Endothelial cell of umbilical vein (primary cell): ENCODE data around the gene CTNNA2. TPM values are rescaled to one million over a fixed set of nuclear protein-coding genes. Genes with fewer than 3 reads are reported as not detected.

ENCODE experiments used
- BruUV-seq: library from RNA; stranded (reverse); fragments of 400-500 nt; replicated peaks from 2 replicates; lab custom pipeline; 2021; lab: Mats Ljungman, UMichigan
- CTCF ChIA-PET: fragments of 300-600, 350-600 bp; sonication (Branson Sonifier 250); formaldehyde crosslinking; loops from one replicate; lab custom pipeline; 2021; ENCODE audit warnings: antibody characterized with exemption, inconsistent platforms; lab: Charles Lee
- POLR2A ChIA-PET: fragments of 300-600, 350-600 bp; sonication (Branson Sonifier 250); formaldehyde crosslinking; loops from one replicate; lab custom pipeline; 2021; ENCODE audit warnings: antibody characterized with exemption, inconsistent platforms; lab: Charles Lee
- DNase-seq: peaks from one replicate; pipeline ENCODE4 v3.0.0-alpha.2; 2011; ENCODE audit warnings: low read depth, low spot score
- FAIRE-seq: peaks from 2 replicates; lab custom pipeline; 2011; peaks lifted over from hg19 to GRCh38; lab: Jason Lieb, UNC
- H2AFZ ChIP-seq: 2 replicates; pipeline ENCODE4 v1.6.0; 2012; ENCODE audit warnings: low read depth, low read length, control low read depth, inconsistent platforms
- H3K27ac ChIP-seq: 2 replicates; pipeline ENCODE4 v1.5.1; 2011; ENCODE audit warnings: low read depth, mild to moderate bottlenecking, control low read depth, low read length, moderate library complexity; ENCODE audit not compliant: insufficient read depth
- H3K27me3 ChIP-seq, 2 experiments: 2 replicates each; pipeline versions ENCODE4 v1.6.0 to v1.6.1; 2011; ENCODE audit warnings: low read length in 2 of 2, mixed read lengths in 1 of 2; ENCODE audit not compliant: control insufficient read depth in 2 of 2, insufficient read depth in 2 of 2
- H3K36me3 ChIP-seq, 2 experiments: 2 replicates in 1 of 2; 3 replicates in 1 of 2; pipeline ENCODE4 v1.5.1; 2011; ENCODE audit warnings: low read length in 2 of 2, mild to moderate bottlenecking in 1 of 2, moderate library complexity in 1 of 2; ENCODE audit not compliant: control insufficient read depth in 2 of 2, insufficient read depth in 2 of 2; ENCODE audit errors: extremely low read depth in 1 of 2
- H3K4me1 ChIP-seq: 3 replicates; pipeline ENCODE4 v1.5.1; 2011; ENCODE audit warnings: mild to moderate bottlenecking, low read length; ENCODE audit not compliant: control insufficient read depth, insufficient read depth; ENCODE audit errors: extremely low read depth
- H3K4me2 ChIP-seq: 2 replicates; pipeline ENCODE4 v1.6.1; 2011; ENCODE audit warnings: low read length, control low read depth, mixed read lengths; ENCODE audit not compliant: insufficient read depth
- H3K4me3 ChIP-seq, 3 experiments: fragments of 200-600 bp in 1 of 3; sonication (generic), shearing (Covaris generic) in 1 of 3; replicated peaks in 1 of 3; 2 replicates each; pipeline ENCODE4 v1.5.1; 2011 to 2016; ENCODE audit warnings: control low read depth in 3 of 3, low read length in 3 of 3, mild to moderate bottlenecking in 2 of 3, inconsistent platforms in 1 of 3, low read depth in 1 of 3, moderate library complexity in 1 of 3; ENCODE audit not compliant: insufficient read depth in 1 of 3
- H3K79me2 ChIP-seq: 2 replicates; pipeline ENCODE4 v1.6.0; 2012; ENCODE audit warnings: low read length, inconsistent platforms; ENCODE audit not compliant: control insufficient read depth, insufficient read depth
- H3K9ac ChIP-seq: replicated peaks from 2 replicates; pipeline ENCODE3; 2011; ENCODE audit warnings: low read length, control low read depth; ENCODE audit not compliant: insufficient read depth; ENCODE audit errors: extremely low read depth
- H3K9me1 ChIP-seq: replicated peaks from 3 replicates; pipeline ENCODE4 v1.6.0; 2011; ENCODE audit warnings: mild to moderate bottlenecking, low read length; ENCODE audit not compliant: control insufficient read depth, insufficient read depth; ENCODE audit errors: extremely low read depth
- H3K9me3 ChIP-seq: replicated peaks from 2 replicates; pipeline ENCODE4 v1.5.1; 2012; ENCODE audit warnings: low read length, inconsistent platforms; ENCODE audit not compliant: control insufficient read depth, insufficient read depth
- H4K20me1 ChIP-seq: replicated peaks from 2 replicates; pipeline ENCODE3; 2011; ENCODE audit warnings: mild to moderate bottlenecking, low read length; ENCODE audit not compliant: control insufficient read depth, insufficient read depth; ENCODE audit errors: extremely low read depth
- EZH2 ChIP-seq: IDR thresholded peaks from 2 replicates; pipeline ENCODE4 v1.6.1; 2012; ENCODE audit warnings: borderline replicate concordance, low read depth, mild to moderate bottlenecking, moderate library complexity, low read length, inconsistent platforms; ENCODE audit not compliant: severe bottlenecking
- FOS ChIP-seq: IDR thresholded peaks from 2 replicates; pipeline ENCODE4 v1.6.1; 2011; ENCODE audit warnings: mild to moderate bottlenecking, low read length, moderate library complexity, borderline replicate concordance; ENCODE audit not compliant: insufficient read depth
- GATA2 ChIP-seq: IDR thresholded peaks from 2 replicates; pipeline ENCODE4 v1.7.0; 2011; ENCODE audit warnings: low read depth, mild to moderate bottlenecking, moderate library complexity, mixed read lengths, low read length; ENCODE audit not compliant: insufficient read length, insufficient read depth
- JUN ChIP-seq: IDR thresholded peaks from 2 replicates; pipeline ENCODE4 v1.6.1; 2011; ENCODE audit warnings: borderline replicate concordance, low read depth; ENCODE audit not compliant: insufficient read length, insufficient read depth
- MYC ChIP-seq: IDR thresholded peaks from one replicate; pipeline ENCODE4 v1.6.1; 2011; ENCODE audit warnings: mild to moderate bottlenecking, low read depth, low read length
- POLR2A ChIP-seq: IDR thresholded peaks from 2 replicates; pipeline ENCODE4 v1.6.1; 2012; ENCODE audit warnings: low read depth, mild to moderate bottlenecking, control low read depth, low read length
- POLR2AphosphoS5 ChIP-seq: IDR thresholded peaks from 2 replicates; pipeline ENCODE4 v1.6.1; 2012; ENCODE audit warnings: low read depth, mild to moderate bottlenecking, control low read depth, low read length, moderate library complexity; ENCODE audit not compliant: insufficient read depth
- dilution Hi-C: fragments of 300-500 bp; cut with MboI; formaldehyde crosslinking; loops from one replicate; pipeline ENCODE4 v1.15.0; 2019; ENCODE audit warnings: low sequenced_read_pairs; ENCODE audit not compliant: extremely low pct_ligation_motif_present
- intact Hi-C: fragments of 100-400 bp; cut with micrococcal nuclease; formaldehyde crosslinking; loops from one replicate; pipeline ENCODE4 v1.10.0; 2022
- polyA plus RNA-seq, 4 experiments: library from polyadenylated mRNA; depleted of rRNA in 3 of 4; stranded (reverse) in 3 of 4; unstranded in 1 of 4; fragments of >200 nt; gene quantifications; 2 replicates each; pipeline versions ENCODE4 v1.2.1 to v1.2.3, GENCODE V29; 2011 to 2012; ENCODE audit warnings: missing spikeins in 1 of 4
- total RNA-seq: library from RNA; stranded (reverse); gene quantifications from 2 replicates; pipeline ENCODE4 v1.2.3, GENCODE V29; 2021
- TF ChIP-seq, protein P1 (sequence below): IDR thresholded peaks from 2 replicates; pipeline ENCODE4 v1.6.1; 2011; ENCODE audit not compliant: insufficient read depth, insufficient read length
- TF ChIP-seq, protein P2 (sequence below), 2 donors: IDR thresholded peaks; 1 replicate in 1 of 2; 2 replicates in 1 of 2; pipeline ENCODE4 v1.5.1; 2011; ENCODE audit warnings: low read length in 2 of 2, mild to moderate bottlenecking in 2 of 2, moderate library complexity in 2 of 2, control low read depth in 1 of 2, inconsistent platforms in 1 of 2, low read depth in 1 of 2; ENCODE audit not compliant: insufficient read depth in 1 of 2; ENCODE audit errors: extremely low read depth in 1 of 2

CTNNA2 gene
- total and polyA plus RNA-seq, 2 donors (not counting 3 experiments of a cell fraction or from before 2014, with no cell fraction given): not detected

DNA sequence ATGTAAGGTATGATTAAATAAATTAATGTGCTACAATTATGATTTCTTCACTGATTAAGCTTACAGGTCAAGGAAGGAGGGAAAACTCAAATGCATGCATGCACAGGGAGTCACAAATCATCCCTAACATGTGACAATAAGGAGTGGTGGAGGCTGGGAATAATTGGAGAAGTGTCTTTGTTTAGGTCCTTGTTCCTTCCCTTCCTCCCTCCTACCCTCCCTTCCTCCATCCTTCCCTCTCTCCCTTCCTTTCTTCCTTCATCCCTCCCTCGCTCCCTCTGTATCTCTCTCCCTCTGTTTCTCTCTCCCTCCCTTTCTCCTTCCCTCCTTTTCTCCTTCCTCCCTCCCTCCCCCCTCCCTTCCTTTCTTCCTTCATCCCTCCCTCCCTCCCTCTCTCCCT, 337.1 kb downstream of the CTNNA2 start:
- Histone ChIP-seq H3K4me2 (no peak overlapping the region), H3K9me1 (no peaks in the 10 kb centered on the region), H3K4me3 (no peak overlapping the region), H3K27me3 (no peaks in the 10 kb centered on the region), H3K9ac (no peak overlapping the region), H3K4me1 (no peaks in the 10 kb centered on the region), H4K20me1 (no peaks in the 10 kb centered on the region), H3K27ac (no peak overlapping the region), H3K36me3 (no peaks in the 10 kb centered on the region), H3K9me3 (peaks cover 2% of the 10 kb centered on the region), H2AFZ (no peak overlapping the region), H3K79me2 (no peaks in the 10 kb centered on the region)
- dilution Hi-C loops: no loop called here
- CTCF ChIA-PET: no interaction called here
- POLR2A ChIA-PET: no interaction called here
- FAIRE-seq (no peak), DNase-seq (no peak)
- BruUV-seq: no TSS peak
- TF ChIP-seq JUN (no peak), POLR2AphosphoS5 (no peak), FOS (no peak)
- intact Hi-C loops: no loop called here

DNA sequence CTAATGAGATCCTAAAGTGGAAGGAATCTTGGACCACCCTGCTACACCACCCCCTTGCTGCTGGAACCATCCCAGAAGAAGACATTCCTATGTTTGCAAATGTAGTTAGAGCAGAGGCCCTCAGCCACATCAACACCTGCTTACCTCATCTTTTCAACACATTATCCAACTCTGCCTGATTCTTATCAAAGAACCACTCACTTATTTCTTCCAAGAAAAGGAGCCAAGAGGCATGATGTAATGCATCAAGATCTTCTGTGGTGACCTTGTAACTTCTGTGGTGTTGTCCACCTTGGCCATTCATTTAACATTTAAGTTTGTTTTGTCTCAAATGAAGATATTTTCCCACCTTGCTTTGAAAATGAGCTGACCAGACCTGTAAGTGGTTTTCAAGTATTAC, 338.1 kb downstream of the CTNNA2 start:
- Histone ChIP-seq H3K79me2 (no peaks in the 10 kb centered on the region), H3K9me1 (no peaks in the 10 kb centered on the region), H4K20me1 (no peaks in the 10 kb centered on the region), H3K27me3 (no peaks in the 10 kb centered on the region), H3K9ac (no peak overlapping the region), H3K9me3 (peaks cover 4% of the 10 kb centered on the region), H2AFZ (no peak overlapping the region), H3K4me3 (no peak overlapping the region), H3K36me3 (no peaks in the 10 kb centered on the region), H3K4me1 (no peaks in the 10 kb centered on the region), H3K4me2 (no peak overlapping the region), H3K27ac (no peak overlapping the region)
- no peak for DNase-seq
- no peak for FAIRE-seq
- TF ChIP-seq JUN (no peak), MYC (no peak), POLR2AphosphoS5 (no peak), GATA2 (no peak), EZH2 (no peak), POLR2A (no peak), FOS (no peak)
- TF ChIP-seq, protein P1, sequence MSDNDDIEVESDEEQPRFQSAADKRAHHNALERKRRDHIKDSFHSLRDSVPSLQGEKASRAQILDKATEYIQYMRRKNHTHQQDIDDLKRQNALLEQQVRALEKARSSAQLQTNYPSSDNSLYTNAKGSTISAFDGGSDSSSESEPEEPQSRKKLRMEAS: no peak
- TF ChIP-seq, protein P2, sequence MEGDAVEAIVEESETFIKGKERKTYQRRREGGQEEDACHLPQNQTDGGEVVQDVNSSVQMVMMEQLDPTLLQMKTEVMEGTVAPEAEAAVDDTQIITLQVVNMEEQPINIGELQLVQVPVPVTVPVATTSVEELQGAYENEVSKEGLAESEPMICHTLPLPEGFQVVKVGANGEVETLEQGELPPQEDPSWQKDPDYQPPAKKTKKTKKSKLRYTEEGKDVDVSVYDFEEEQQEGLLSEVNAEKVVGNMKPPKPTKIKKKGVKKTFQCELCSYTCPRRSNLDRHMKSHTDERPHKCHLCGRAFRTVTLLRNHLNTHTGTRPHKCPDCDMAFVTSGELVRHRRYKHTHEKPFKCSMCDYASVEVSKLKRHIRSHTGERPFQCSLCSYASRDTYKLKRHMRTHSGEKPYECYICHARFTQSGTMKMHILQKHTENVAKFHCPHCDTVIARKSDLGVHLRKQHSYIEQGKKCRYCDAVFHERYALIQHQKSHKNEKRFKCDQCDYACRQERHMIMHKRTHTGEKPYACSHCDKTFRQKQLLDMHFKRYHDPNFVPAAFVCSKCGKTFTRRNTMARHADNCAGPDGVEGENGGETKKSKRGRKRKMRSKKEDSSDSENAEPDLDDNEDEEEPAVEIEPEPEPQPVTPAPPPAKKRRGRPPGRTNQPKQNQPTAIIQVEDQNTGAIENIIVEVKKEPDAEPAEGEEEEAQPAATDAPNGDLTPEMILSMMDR (IDR thresholded peaks at IDR 0.05; ENCODE audit: extremely low read depth in 1 of 2, insufficient read depth in 1 of 2, low read depth in 1 of 2, low read length in 2 of 2): no peak
- no TSS peak for BruUV-seq
- POLR2A ChIA-PET: no interaction called here
- CTCF ChIA-PET: no interaction called here
- intact Hi-C loops: no loop called here
- dilution Hi-C loops: no loop called here
